HG02884 (cell line): Measurements from ENCODE around the gene MAP2K6.

ENCODE experiments used
- ATAC-seq: cut with Tn5 transposase; IDR thresholded peaks from one replicate; pipeline ENCODE4 v1.9.1; 2021; ENCODE audit warnings: mild to moderate bottlenecking, moderate library complexity; ENCODE audit not compliant: unreplicated experiment

Gene MAP2K6

GRCh38 chr17:69414408-69415274 lies at the start of gene MAP2K6:
TSS of gene MAP2K6 (plus strand) at chr17:69414697. CDS start at chr17:69414985, 288 bp downstream.
- ATAC-seq = peak; percentile 96

- ATAC-seq = peak; percentile 91
These were observed 47.2 kb upstream of the MAP2K6 start for GRCh38 chr17:69367298-69367697.

- no peak for ATAC-seq
These were observed 41.4 kb upstream of the MAP2K6 start for GRCh38 chr17:69373069-69373468.

GRCh38 chr17:69375229-69375628 lies 39.3 kb upstream of the MAP2K6 start:
- no peak for ATAC-seq

- ATAC-seq = no peak
These were observed 25.6 kb upstream of the MAP2K6 start for GRCh38 chr17:69388822-69389442.

- ATAC-seq = no peak
These were observed 23.5 kb upstream of the MAP2K6 start for GRCh38 chr17:69390795-69391501.

- no peak for ATAC-seq
These were observed 13.2 kb upstream of the MAP2K6 start for GRCh38 chr17:69401251-69401650.

- no peak for ATAC-seq
These were observed 12.4 kb upstream of the MAP2K6 start for GRCh38 chr17:69402052-69402451.

- ATAC-seq = no peak
These were observed 10.1 kb upstream of the MAP2K6 start for GRCh38 chr17:69404399-69404798.

- no peak for ATAC-seq
These were observed 9.4 kb upstream of the MAP2K6 start for GRCh38 chr17:69405096-69405495.

GRCh38 chr17:69406941-69407340 lies 7.6 kb upstream of the MAP2K6 start:
- ATAC-seq = no peak

- ATAC-seq = no peak
These were observed 6.7 kb upstream of the MAP2K6 start for GRCh38 chr17:69407759-69408158.

GRCh38 chr17:69410671-69411070 lies 3.8 kb upstream of the MAP2K6 start:
- no peak for ATAC-seq

- ATAC-seq = no peak
These were observed 2.7 kb upstream of the MAP2K6 start for GRCh38 chr17:69411766-69412165.

- ATAC-seq = no peak
These were observed 2.2 kb upstream of the MAP2K6 start for GRCh38 chr17:69412251-69412671.

GRCh38 chr17:69415431-69415830 lies 934 bp downstream of the MAP2K6 start:
- no peak for ATAC-seq

GRCh38 chr17:69417545-69418483 lies 3.3 kb downstream of the MAP2K6 start:
- ATAC-seq = no peak

GRCh38 chr17:69418535-69418934 lies 4.0 kb downstream of the MAP2K6 start:
- no peak for ATAC-seq

- no peak for ATAC-seq
These were observed 9.0 kb downstream of the MAP2K6 start for GRCh38 chr17:69423450-69423849.

- ATAC-seq = no peak
These were observed 10.0 kb downstream of the MAP2K6 start for GRCh38 chr17:69424287-69425041.
